Ramos (cell line): ENCODE results near the gene CACUL1.
"Not testable (repeated sequence)": the region's sequence is repeated elsewhere in the genome, so short reads cannot be mapped to it uniquely, and the experiment has no call there.

Experiments used
- in situ Hi-C: fragments of 300-500 bp; cut with MboI; formaldehyde crosslinking; loops from one replicate; pipeline ENCODE4 v1.14.3; 2022; ENCODE audit warnings: low sequenced_read_pairs; ENCODE audit not compliant: unreplicated experiment

The CACUL1 gene

GRCh38 chr10:118698421-118698820 lies 56.3 kb downstream of the CACUL1 start:
- in situ Hi-C loops: no loop called here

- in situ Hi-C loops: no loop called here
Measured at GRCh38 chr10:118694848-118695247, 59.9 kb downstream of the CACUL1 start.

DNA sequence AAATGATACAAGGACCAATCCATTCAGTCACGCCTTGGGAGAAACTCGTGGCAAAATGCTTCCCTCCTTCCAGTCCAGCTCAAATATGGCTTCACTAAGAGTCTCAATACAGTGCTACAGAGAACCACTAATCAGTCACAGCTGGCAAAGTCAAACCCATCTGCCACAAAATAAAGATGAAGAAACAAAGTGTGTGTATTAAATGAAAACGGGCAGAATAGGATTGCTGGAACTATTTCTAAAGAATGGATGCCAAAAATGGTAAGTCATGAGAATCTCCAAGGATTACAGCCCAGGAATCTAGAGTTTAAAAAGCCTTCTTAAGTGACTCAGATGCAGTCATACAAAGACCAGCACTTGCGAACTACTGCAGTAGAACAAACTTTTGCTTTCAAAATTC lies 61.9 kb downstream of the CACUL1 start:
- in situ Hi-C loops: no loop called here

- in situ Hi-C loops: no loop called here
Measured at GRCh38 chr10:118689070-118689858, 65.5 kb downstream of the CACUL1 start.

- in situ Hi-C loops: no loop called here
Measured at GRCh38 chr10:118687472-118687871, 67.3 kb downstream of the CACUL1 start.

DNA sequence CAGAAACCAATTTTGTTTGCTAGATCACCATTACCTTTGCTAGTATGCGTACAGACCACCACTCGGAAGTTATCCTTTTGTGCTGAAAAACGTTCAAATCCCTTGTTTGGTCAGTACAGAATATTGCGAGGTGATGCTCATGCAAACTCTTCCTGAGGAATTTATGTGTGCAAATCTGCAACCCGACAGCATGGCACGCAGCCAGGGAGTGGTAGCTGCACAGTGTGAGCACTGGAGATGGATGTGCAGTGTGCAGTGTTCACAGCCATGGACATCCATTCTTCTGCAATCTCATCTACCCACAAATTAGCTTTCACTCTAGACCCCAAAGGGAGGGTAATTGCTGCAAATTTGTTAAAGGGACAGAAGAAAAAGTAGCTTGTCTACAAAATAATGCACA lies 72.2 kb downstream of the CACUL1 start:
- in situ Hi-C loops: no loop called here

DNA sequence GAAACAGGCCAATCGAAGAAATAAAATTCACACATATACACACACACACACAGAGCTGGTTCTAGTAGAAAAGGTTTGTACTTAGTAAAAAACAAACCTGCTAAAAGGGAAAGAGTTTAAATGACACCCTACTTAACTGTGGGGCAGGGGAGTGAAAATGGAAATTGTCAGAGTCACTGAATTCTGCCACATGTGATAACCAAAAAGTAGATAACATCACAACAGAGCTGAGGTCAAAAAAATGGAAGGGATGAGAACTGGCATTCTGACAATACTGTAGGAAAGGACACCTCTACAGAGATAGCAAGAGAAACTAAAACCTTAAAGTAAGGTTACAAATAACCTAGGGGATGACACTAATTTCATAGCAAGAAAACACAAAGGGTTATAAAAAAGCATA lies 74.6 kb downstream of the CACUL1 start:
- in situ Hi-C loops: no loop called here

DNA sequence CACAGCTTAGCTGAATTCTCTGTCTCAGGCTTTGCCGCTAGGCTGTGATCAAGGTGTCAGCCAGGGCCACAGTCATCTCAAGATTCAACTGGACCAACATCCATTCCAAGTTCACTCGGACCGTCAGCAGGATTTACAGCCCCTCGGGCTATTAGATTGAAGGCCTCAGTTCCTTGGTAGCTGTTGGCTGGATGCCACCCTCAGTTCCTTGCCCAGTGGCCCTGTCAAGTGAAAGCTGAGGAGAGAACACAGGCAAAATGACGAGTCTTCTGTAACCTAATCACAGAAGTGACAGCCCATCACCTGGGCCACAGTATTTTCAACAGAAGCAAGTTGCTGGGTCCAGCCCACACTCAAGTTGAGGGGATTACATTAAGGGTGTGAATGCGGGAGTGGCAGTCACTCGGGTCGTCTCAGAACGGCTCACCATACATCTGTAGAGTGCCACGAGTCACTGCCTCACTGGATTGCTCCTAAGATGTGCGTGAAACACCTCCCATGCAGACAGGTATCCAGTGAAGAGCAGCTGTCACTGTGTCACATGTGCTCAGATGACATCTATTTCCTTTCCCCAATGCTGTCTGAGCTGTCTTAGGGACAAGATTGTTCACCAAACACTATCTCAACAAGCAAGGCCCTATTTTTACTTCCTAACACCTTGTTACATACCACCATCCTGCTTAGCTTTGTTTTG lies 80.4 kb downstream of the CACUL1 start:
- in situ Hi-C loops: no loop called here

GRCh38 chr10:118672766-118673715 lies 81.7 kb downstream of the CACUL1 start:
- in situ Hi-C loops: no loop called here

GRCh38 chr10:118672153-118672552 lies 82.6 kb downstream of the CACUL1 start:
- in situ Hi-C loops: no loop called here

DNA sequence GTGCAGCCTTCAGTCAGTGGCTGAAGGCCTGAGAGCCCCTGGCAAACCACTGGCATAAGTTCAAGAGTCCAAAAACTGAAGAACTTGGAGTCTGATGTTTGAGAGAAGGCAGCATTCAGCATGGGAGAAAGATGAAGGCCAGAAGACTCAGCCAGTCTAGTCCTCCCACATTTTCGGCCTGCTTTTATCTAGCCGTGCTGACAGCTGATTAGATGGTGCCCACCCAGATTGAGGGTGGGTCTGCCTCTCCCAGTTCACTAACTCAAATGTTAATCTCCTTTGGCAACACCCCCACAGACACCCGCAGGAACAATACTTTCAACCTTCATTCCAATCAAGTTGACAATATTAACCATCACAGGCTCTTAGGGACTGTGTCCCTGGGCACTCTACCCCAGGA lies 83.5 kb downstream of the CACUL1 start:
- in situ Hi-C loops: not testable (repeated sequence)

GRCh38 chr10:118670472-118671124 lies 84.2 kb downstream of the CACUL1 start:
- in situ Hi-C loops: no loop called here

GRCh38 chr10:118669835-118670234 lies 84.9 kb downstream of the CACUL1 start:
- in situ Hi-C loops: no loop called here

GRCh38 chr10:118669020-118669791 lies 85.6 kb downstream of the CACUL1 start:
- in situ Hi-C loops: no loop called here

- in situ Hi-C loops: no loop called here
Measured at GRCh38 chr10:118668228-118668952, 86.4 kb downstream of the CACUL1 start.

- in situ Hi-C loops: no loop called here
Measured at GRCh38 chr10:118667732-118668131, 87.0 kb downstream of the CACUL1 start.

DNA sequence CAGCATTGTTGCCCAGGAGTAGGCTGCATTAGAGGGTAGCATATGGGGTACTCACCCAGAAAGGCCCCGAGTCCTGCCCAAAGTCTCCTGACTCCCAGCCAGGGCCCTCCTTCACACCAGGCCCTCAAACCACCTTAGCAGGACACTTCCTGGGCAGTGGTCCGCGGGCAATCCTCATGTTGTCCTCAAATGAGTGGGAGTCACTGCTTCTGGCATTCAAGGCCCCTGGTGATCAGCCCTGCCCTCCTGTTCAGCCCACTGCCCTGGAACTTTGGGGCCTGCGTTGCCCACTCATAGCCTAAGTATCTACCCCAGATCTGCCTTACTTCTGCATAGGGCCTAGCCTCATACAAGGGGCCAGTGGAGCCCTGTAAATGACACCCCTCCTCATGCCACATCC lies 88.4 kb downstream of the CACUL1 start:
- in situ Hi-C loops: no loop called here

DNA sequence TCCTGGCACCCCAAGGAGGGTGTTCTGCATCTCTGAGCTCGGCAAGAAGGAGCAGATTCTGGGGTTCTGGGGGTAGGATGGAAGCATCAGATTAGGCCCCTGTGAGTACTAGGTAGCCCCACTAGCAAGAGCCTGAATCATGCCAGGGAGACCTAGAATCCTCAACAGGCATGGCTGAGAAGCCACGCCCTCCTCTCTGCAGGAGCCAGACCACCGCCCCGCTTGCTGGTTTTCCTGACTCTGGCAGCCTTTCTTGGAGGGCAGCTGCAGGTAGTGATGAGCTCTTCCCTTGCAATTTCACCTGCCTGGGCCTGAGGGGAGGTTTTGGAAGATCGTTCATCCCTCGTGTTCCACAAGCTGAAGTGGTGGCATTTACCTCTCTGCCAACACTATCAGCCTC lies 90.4 kb downstream of the CACUL1 start:
- in situ Hi-C loops: no loop called here

GRCh38 chr10:118663176-118663575 lies 91.6 kb downstream of the CACUL1 start:
- in situ Hi-C loops: no loop called here
